Panc1 (cell line): ENCODE results near the gene SLC38A9.

Source experiments
- POLR2AphosphoS5 ChIP-seq: IDR thresholded peaks from 2 replicates; pipeline ENCODE4 v1.6.1; 2012; ENCODE audit warnings: mild to moderate bottlenecking, low read depth, low read length, moderate library complexity
- TF ChIP-seq, protein P1 (sequence below): fragments of 450-650 bp; IDR thresholded peaks from 2 replicates; pipeline ENCODE4 v1.5.1; 2017; ENCODE audit warnings: mild to moderate bottlenecking

DNA sequence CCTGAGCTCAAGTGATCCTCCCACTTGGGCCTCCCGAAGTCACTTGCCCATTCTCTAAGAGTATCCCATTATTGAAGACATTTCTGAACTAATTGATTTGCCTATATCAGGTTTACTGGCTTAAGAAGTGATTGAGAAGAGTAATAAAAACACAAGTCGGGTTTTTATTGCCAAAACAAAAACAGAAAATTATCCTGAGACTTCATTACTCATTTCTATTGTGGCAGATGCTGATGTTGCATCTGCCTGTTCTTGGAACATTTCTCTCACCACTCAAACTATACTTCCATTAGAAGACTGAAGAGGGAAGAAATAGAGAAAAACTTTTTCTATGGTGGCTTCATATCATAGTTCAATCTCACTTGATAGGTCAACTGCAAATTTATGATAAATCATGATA, 135.5 kb downstream of the SLC38A9 start:
- TF ChIP-seq, protein P1, sequence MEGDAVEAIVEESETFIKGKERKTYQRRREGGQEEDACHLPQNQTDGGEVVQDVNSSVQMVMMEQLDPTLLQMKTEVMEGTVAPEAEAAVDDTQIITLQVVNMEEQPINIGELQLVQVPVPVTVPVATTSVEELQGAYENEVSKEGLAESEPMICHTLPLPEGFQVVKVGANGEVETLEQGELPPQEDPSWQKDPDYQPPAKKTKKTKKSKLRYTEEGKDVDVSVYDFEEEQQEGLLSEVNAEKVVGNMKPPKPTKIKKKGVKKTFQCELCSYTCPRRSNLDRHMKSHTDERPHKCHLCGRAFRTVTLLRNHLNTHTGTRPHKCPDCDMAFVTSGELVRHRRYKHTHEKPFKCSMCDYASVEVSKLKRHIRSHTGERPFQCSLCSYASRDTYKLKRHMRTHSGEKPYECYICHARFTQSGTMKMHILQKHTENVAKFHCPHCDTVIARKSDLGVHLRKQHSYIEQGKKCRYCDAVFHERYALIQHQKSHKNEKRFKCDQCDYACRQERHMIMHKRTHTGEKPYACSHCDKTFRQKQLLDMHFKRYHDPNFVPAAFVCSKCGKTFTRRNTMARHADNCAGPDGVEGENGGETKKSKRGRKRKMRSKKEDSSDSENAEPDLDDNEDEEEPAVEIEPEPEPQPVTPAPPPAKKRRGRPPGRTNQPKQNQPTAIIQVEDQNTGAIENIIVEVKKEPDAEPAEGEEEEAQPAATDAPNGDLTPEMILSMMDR, result no peak
- TF ChIP-seq POLR2AphosphoS5, result no peak
